K562 (cell line): ENCODE results near the gene TSC22D2. TPM values are rescaled to one million over a fixed set of nuclear protein-coding genes. Genes with fewer than 3 reads are reported as not detected.

ENCODE experiments used
- ATAC-seq: fragments of 200-7000 bp; cut with Tn5 transposase; 3 replicates; pipeline ENCODE4 v1.9.1; 2020; ENCODE audit warnings: moderate library complexity
- BruUV-seq: library from RNA; stranded (reverse); fragments of 400-500 nt; replicated peaks from 2 replicates; lab custom pipeline; 2021; lab: Mats Ljungman, UMichigan
- CTCF ChIA-PET: fragments of 300-600 bp; formaldehyde crosslinking; extraction: SDS; loops from one replicate; lab custom pipeline; 2021; ENCODE audit warnings: low intra/inter-chr PET ratio; lab: Yijun Ruan, JAX
- POLR2A ChIA-PET: fragments of 300-600, 350-650 bp; sonication (Branson Sonifier 250); formaldehyde crosslinking; extraction: SDS; loops from one replicate; lab custom pipeline; 2021; ENCODE audit warnings: antibody characterized with exemption, inconsistent platforms; lab: Yijun Ruan, JAX
- DNase-seq, 4 experiments: peaks; one replicate each; pipeline versions ENCODE4 v3.0.0 to v3.0.0-alpha.2; 2011 to 2018; ENCODE audit warnings: low spot score in 3 of 4, mixed read lengths in 3 of 4; ENCODE audit errors: extremely low read depth in 1 of 4
- FAIRE-seq: peaks from 2 replicates; lab custom pipeline; 2011; peaks lifted over from hg19 to GRCh38; lab: Jason Lieb, UNC
- H2AFZ ChIP-seq: 2 replicates; pipeline ENCODE4 v1.6.0; 2011; ENCODE audit warnings: low read depth, low read length, control low read depth, inconsistent platforms
- H3K27ac ChIP-seq: fragments of 200-600 bp; 3 replicates; pipeline ENCODE4 v1.8.0; 2011; ENCODE audit warnings: low read depth, mild to moderate bottlenecking, control low read depth, inconsistent platforms, low read length, moderate library complexity, mixed read lengths; ENCODE audit errors: extremely low read depth
- H3K27me3 ChIP-seq, 2 experiments: fragments of 300-600 bp in 1 of 2; 2 replicates in 1 of 2; 3 replicates in 1 of 2; pipeline versions ENCODE4 v1.6.0 to v1.8.0; 2011; ENCODE audit warnings: inconsistent platforms in 2 of 2, low read length in 2 of 2, mild to moderate bottlenecking in 1 of 2, mixed read lengths in 1 of 2, moderate library complexity in 1 of 2; ENCODE audit not compliant: control insufficient read depth in 2 of 2, insufficient read depth in 2 of 2
- H3K36me3 ChIP-seq: fragments of 300-600 bp; 3 replicates; pipeline ENCODE4 v1.8.0; 2011; ENCODE audit warnings: mild to moderate bottlenecking, low read length, inconsistent platforms; ENCODE audit not compliant: control insufficient read depth, insufficient read depth
- H3K4me1 ChIP-seq, 2 experiments: fragments of 200-600 bp in 1 of 2; replicated peaks in 1 of 2; 2 replicates in 1 of 2; 3 replicates in 1 of 2; pipeline versions ENCODE4 v1.5.1 to v1.8.0; 2011; ENCODE audit warnings: inconsistent platforms in 2 of 2, low read length in 2 of 2, mild to moderate bottlenecking in 1 of 2, mixed read lengths in 1 of 2, moderate library complexity in 1 of 2; ENCODE audit not compliant: control insufficient read depth in 2 of 2, insufficient read depth in 2 of 2
- H3K4me2 ChIP-seq: 2 replicates; pipeline ENCODE4 v1.6.1; 2011; ENCODE audit warnings: low read length, control low read depth, inconsistent platforms, mixed read lengths; ENCODE audit not compliant: insufficient read depth
- H3K4me3 ChIP-seq: fragments of 200-600 bp; sonication (generic), shearing (Covaris generic); 2 replicates; pipeline ENCODE4 v1.5.1; 2016; ENCODE audit warnings: control low read depth, inconsistent platforms
- H3K79me2 ChIP-seq: fragments of 200-600 bp; 3 replicates; pipeline ENCODE4 v1.8.0; 2011; ENCODE audit warnings: low read length, inconsistent platforms; ENCODE audit not compliant: control insufficient read depth, insufficient read depth
- H3K9ac ChIP-seq, 2 experiments: 2 replicates each; pipeline versions ENCODE4 v1.6.0 to v1.6.1; 2011; ENCODE audit warnings: low read depth in 2 of 2, low read length in 2 of 2, control low read depth in 1 of 2, inconsistent platforms in 1 of 2, mild to moderate bottlenecking in 1 of 2, mixed read lengths in 1 of 2; ENCODE audit not compliant: insufficient read depth in 1 of 2
- H3K9me1 ChIP-seq: one replicate; pipeline ENCODE4 v1.6.0; 2011; ENCODE audit warnings: inconsistent platforms, mild to moderate bottlenecking, low read length, moderate library complexity; ENCODE audit not compliant: control insufficient read depth, insufficient read depth
- H3K9me3 ChIP-seq: replicated peaks from 2 replicates; pipeline ENCODE4 v1.5.1; 2011; ENCODE audit warnings: low read depth, low read length, inconsistent platforms; ENCODE audit not compliant: control insufficient read depth, insufficient read depth
- H4K20me1 ChIP-seq: replicated peaks from 2 replicates; pipeline ENCODE4 v1.6.1; 2011; ENCODE audit warnings: low read length, inconsistent platforms, mixed read lengths; ENCODE audit not compliant: control insufficient read depth, insufficient read depth
- CLOCK ChIP-seq: fragments of 250-450 bp; sonication (Bioruptor Pico); IDR thresholded peaks from 2 replicates; pipeline ENCODE4 v1.4.0; 2020; ENCODE audit warnings: mild to moderate bottlenecking, moderate library complexity, borderline replicate concordance
- ETV1 ChIP-seq: fragments of 450-650 bp; conservative IDR thresholded peaks from 2 replicates; pipeline ENCODE4 v1.6.1; 2016; ENCODE audit warnings: missing genetic modification characterization, control low read depth, low read depth, missing compliant biosample characterization
- KDM1A ChIP-seq, 2 experiments: fragments of 450-650 bp; IDR thresholded peaks; 2 replicates each; pipeline ENCODE4 v1.6.1; 2016; ENCODE audit warnings: mild to moderate bottlenecking in 2 of 2
- MAFG ChIP-seq: fragments of 450-650 bp; conservative IDR thresholded peaks from 2 replicates; pipeline ENCODE4 v1.6.1; 2016; ENCODE audit warnings: missing genetic modification characterization, missing compliant biosample characterization
- MTF1 ChIP-seq: fragments of 250-450 bp; sonication (Bioruptor Pico); IDR thresholded peaks from 2 replicates; pipeline ENCODE4 v1.9.0; 2021; ENCODE audit warnings: moderate library complexity, mild to moderate bottlenecking, inconsistent platforms, borderline replicate concordance
- NFE2L1 ChIP-seq: fragments of 450-650 bp; IDR thresholded peaks from 2 replicates; pipeline ENCODE4 v1.6.1; 2016; ENCODE audit warnings: missing genetic modification characterization, low read depth, mild to moderate bottlenecking, missing compliant biosample characterization, moderate library complexity, borderline replicate concordance
- SAFB2 ChIP-seq: fragments of 200-400 bp; formaldehyde crosslinking; IDR thresholded peaks from 2 replicates; pipeline ENCODE4 v1.6.1; 2018; ENCODE audit warnings: borderline replicate concordance, low read length, low read depth, moderate library complexity; ENCODE audit not compliant: severe bottlenecking
- THAP12 ChIP-seq: fragments of 250-450 bp; sonication (Bioruptor Pico); IDR thresholded peaks from 2 replicates; pipeline ENCODE4 v1.9.0; 2021; ENCODE audit warnings: mild to moderate bottlenecking, inconsistent platforms
- ZFP36 ChIP-seq: fragments of 150-350 bp; IDR thresholded peaks from 2 replicates; pipeline ENCODE4 v1.6.1; 2018; ENCODE audit warnings: low read length, low read depth; ENCODE audit not compliant: partially characterized antibody
- WGBS: fragments of 100-300 bp; shearing (Covaris generic); methylation state at CpG from one replicate; pipeline ENCODE4 v1.1.6; 2016; ENCODE audit warnings: low coverage, mixed read lengths; ENCODE audit not compliant: insufficient coverage; ENCODE audit errors: missing lambda C conversion rate; 5-methylcytosine and 5-hydroxymethylcytosine counted together
- in situ Hi-C: fragments of 300-500 bp; cut with MboI; formaldehyde crosslinking; loops from 4 replicates; pipeline ENCODE4 v1.15.0; 2018; ENCODE audit warnings: inconsistent platforms, mixed read lengths
- intact Hi-C: fragments of 100-400 bp; cut with micrococcal nuclease; formaldehyde crosslinking; loops from 2 replicates; pipeline ENCODE4 v1.14.2; 2022
- polyA plus RNA-seq, 8 experiments: library from polyadenylated mRNA; depleted of rRNA in 4 of 8; stranded (reverse) in 5 of 8; unstranded in 3 of 8; fragments of >200 nt; fragmentation: Nextera tagmentation in 2 of 8; fragmentation: Illumina TruSeq in 1 of 8; extraction: Ambion mirVana in 2 of 8; extraction: Trizol in 1 of 8; gene quantifications; 2 replicates each; pipeline versions ENCODE4 v1.2.1 to v1.2.3, GENCODE V29; 2011 to 2014; ENCODE audit warnings: inconsistent platforms in 1 of 8, missing spikeins in 1 of 8
- total RNA-seq, 7 experiments: library from RNA; depleted of rRNA in 6 of 7; stranded (reverse); fragments of >200 nt in 6 of 7; fragmentation: Illumina TruSeq in 2 of 7; extraction: Trizol in 2 of 7; gene quantifications; 2 replicates each; pipeline versions ENCODE4 v1.2.1 to v1.2.3, GENCODE V29; 2011 to 2021; ENCODE audit warnings: low replicate concordance in 1 of 7

TSC22D2 gene
- total and polyA plus RNA-seq, 9 of the 15 experiments (the other 6 are each of a cell fraction or from before 2014, with no cell fraction given) = 5.5 to 44.0 (median 19.3) TPM

- H3K4me2 ChIP-seq = no peak overlapping the region
Observed at GRCh38 chr3:150362515-150363302, 45.4 kb upstream of the TSC22D2 start.

More at GRCh38 chr3:150362515-150363302, 45.4 kb upstream of the TSC22D2 start:
- in situ Hi-C loops (no loop called here), intact Hi-C loops (no loop called here)
- DNase-seq = no peak
- Histone ChIP-seq H3K36me3 (no peaks in the 10 kb centered on the region), H3K4me3 (no peak overlapping the region), H3K27me3 (no peaks in the 10 kb centered on the region), H4K20me1 (no peaks in the 10 kb centered on the region), H3K9me1 (no peaks in the 10 kb centered on the region), H3K79me2 (no peaks in the 10 kb centered on the region), H2AFZ (no peak overlapping the region), H3K9me3 (no peaks in the 10 kb centered on the region), H3K27ac (no peak overlapping the region), H3K9ac (no peak overlapping the region), H3K4me1 (peaks cover 0 to 6% of the 10 kb centered on the region in 2 experiments; a peak in 2 of 5 replicates)
- FAIRE-seq = no peak
- BruUV-seq = no TSS peak
- ChIA-PET CTCF (no interaction called here), POLR2A (interaction anchor here (0.5 to 1.0 kb wide), 2 partner anchors 13 to 18 kb away, joined by 3 read pairs; no protein-coding TSS in a partner anchor)
- no peak for ATAC-seq
- TF ChIP-seq SAFB2 (no peak), MTF1 (no peak), KDM1A (IDR thresholded peaks at IDR 0.05) (no peak), ZFP36 (no peak), THAP12 (CRISPR knock-in tag) (no peak), MAFG (no peak), CLOCK (CRISPR knock-in tag) (no peak), NFE2L1 (no peak), ETV1 (tag) (no peak)
- WGBS = 26% methylated on average over 2 of the region's 2 CpGs
